OCI-LY7 (cell line): ENCODE results near the gene TEX22. TPM values are rescaled to one million over a fixed set of nuclear protein-coding genes. Genes with fewer than 3 reads are reported as not detected.
A peak's percentile ranks its signal among the peaks of the same experiment; 100 is the strongest.

Source experiments
- BruUV-seq: library from RNA; stranded (reverse); fragments of 400-500 nt; replicated peaks from 2 replicates; lab custom pipeline; 2021; lab: Mats Ljungman, UMichigan
- CTCF ChIA-PET: fragments of 300-600 bp; sonication (Branson Sonifier 250); formaldehyde crosslinking; loops from one replicate; lab custom pipeline; 2022; ENCODE audit warnings: antibody characterized with exemption; ENCODE audit not compliant: unreplicated experiment; lab: Charles Lee
- POLR2A ChIA-PET: fragments of 300-600 bp; sonication (Branson Sonifier 250); formaldehyde crosslinking; loops from one replicate; lab custom pipeline; 2022; ENCODE audit warnings: antibody characterized with exemption; lab: Charles Lee
- DNase-seq: peaks from one replicate; pipeline ENCODE4 v3.0.0-alpha.2; 2015; ENCODE audit warnings: low spot score
- H2AFZ ChIP-seq: fragments of 200-600 bp; sonication (generic), shearing (Covaris generic); 2 replicates; pipeline ENCODE4 v1.6.1; 2014; ENCODE audit warnings: mild to moderate bottlenecking, antibody characterized with exemption, low read length, moderate library complexity
- H3K27ac ChIP-seq: fragments of 200-600 bp; sonication (generic); 2 replicates; pipeline ENCODE4 v1.5.1; 2014; ENCODE audit warnings: mixed run types, low read depth, mild to moderate bottlenecking, moderate library complexity, low read length, inconsistent platforms; ENCODE audit not compliant: poor library complexity, severe bottlenecking
- H3K36me3 ChIP-seq: fragments of 200-600 bp; sonication (generic); 2 replicates; pipeline ENCODE4 v1.6.1; 2014; ENCODE audit warnings: mild to moderate bottlenecking, antibody characterized with exemption, low read length, moderate library complexity, mixed read lengths; ENCODE audit not compliant: insufficient read depth
- H3K4me1 ChIP-seq: fragments of 200-600 bp; sonication (generic); 2 replicates; pipeline ENCODE4 v1.5.1; 2014; ENCODE audit warnings: mild to moderate bottlenecking, low read length; ENCODE audit not compliant: insufficient read depth, poor library complexity, severe bottlenecking
- H3K4me2 ChIP-seq: fragments of 200-600 bp; sonication (generic); 2 replicates; pipeline ENCODE4 v1.6.1; 2014; ENCODE audit warnings: mild to moderate bottlenecking, low read length
- H3K4me3 ChIP-seq: fragments of 200-600 bp; sonication (generic); 2 replicates; pipeline ENCODE4 v1.5.1; 2014; ENCODE audit warnings: mild to moderate bottlenecking, low read depth, low read length; ENCODE audit not compliant: poor library complexity, severe bottlenecking
- H3K79me2 ChIP-seq: fragments of 200-600 bp; sonication (generic); 2 replicates; pipeline ENCODE4 v1.6.1; 2016; ENCODE audit warnings: low read depth, mild to moderate bottlenecking, low read length, moderate library complexity, mixed read lengths; ENCODE audit not compliant: insufficient read depth
- H3K9me2 ChIP-seq: fragments of 200-600 bp; sonication (generic); 2 replicates; pipeline ENCODE4 v1.6.1; 2016; ENCODE audit warnings: mild to moderate bottlenecking, low read length, mixed read lengths; ENCODE audit not compliant: insufficient read depth
- H3K9me3 ChIP-seq: fragments of 200-600 bp; sonication (generic); 2 replicates; pipeline ENCODE4 v1.6.1; 2014; ENCODE audit warnings: mild to moderate bottlenecking, mixed run types, low read length, mixed read lengths
- H4K20me1 ChIP-seq: fragments of 200-600 bp; sonication (generic); 2 replicates; pipeline ENCODE4 v1.6.1; 2014; ENCODE audit warnings: mild to moderate bottlenecking, antibody characterized with exemption, low read length, moderate library complexity, mixed read lengths; ENCODE audit not compliant: insufficient read depth
- CTCF ChIP-seq: fragments of 200-600 bp; sonication (generic); conservative IDR thresholded peaks from 2 replicates; pipeline ENCODE4 v1.5.1; 2014; ENCODE audit warnings: mild to moderate bottlenecking, antibody characterized with exemption, low read length, moderate library complexity, mixed read lengths
- EZH2phosphoT487 ChIP-seq: fragments of 200-600 bp; sonication (generic); IDR thresholded peaks from 2 replicates; pipeline ENCODE4 v1.6.1; 2018; ENCODE audit warnings: low read depth, borderline replicate concordance, mild to moderate bottlenecking, mixed run types, antibody characterized with exemption, low read length, moderate library complexity, mixed read lengths
- intact Hi-C: fragments of 100-400 bp; cut with micrococcal nuclease; formaldehyde crosslinking; loops from one replicate; pipeline ENCODE4 v1.10.0; 2022; ENCODE audit not compliant: unreplicated experiment
- total RNA-seq, 2 experiments: library from RNA; depleted of rRNA in 1 of 2; stranded (reverse); fragments of >200 nt in 1 of 2; shearing (Covaris generic) in 1 of 2; gene quantifications; 2 replicates each; pipeline ENCODE4 v1.2.3, GENCODE V29; 2014 to 2022

The TEX22 gene
- total RNA-seq, 2 experiments from 2014 or later = 1.3 to 9.2 TPM

GRCh38 chr14:105394714-105395537 is 3.4 kb upstream of the TEX22 start:
- Histone ChIP-seq H3K4me1 (peaks cover 21% of the 10 kb centered on the region), H3K27ac (no peak overlapping the region), H3K4me2 (no peak overlapping the region), H3K36me3 (peaks cover 4% of the 10 kb centered on the region), H2AFZ (no peak overlapping the region), H3K9me3 (no peaks in the 10 kb centered on the region), H4K20me1 (no peaks in the 10 kb centered on the region), H3K79me2 (peaks cover 13% of the 10 kb centered on the region), H3K4me3 (no peak overlapping the region), H3K9me2 (no peaks in the 10 kb centered on the region)
- ChIA-PET CTCF (no interaction called here), POLR2A (no interaction called here)
- intact Hi-C loops = no loop called here
- TF ChIP-seq EZH2phosphoT487 (no peak), CTCF (no peak)
- no peak for DNase-seq
- BruUV-seq = no TSS peak

- H3K4me1 ChIP-seq = peaks cover 23% of the 10 kb centered on the region
- no peak overlapping the region for H3K4me3 ChIP-seq
- H3K79me2 ChIP-seq = peaks cover 14% of the 10 kb centered on the region
- no TSS peak for BruUV-seq
- H3K9me3 ChIP-seq = no peaks in the 10 kb centered on the region
- no peak for TF ChIP-seq CTCF
- TF ChIP-seq EZH2phosphoT487 = no peak
- no peak overlapping the region for H3K27ac ChIP-seq
- CTCF ChIA-PET = no interaction called here
- H4K20me1 ChIP-seq = no peaks in the 10 kb centered on the region
- peaks cover 10% of the 10 kb centered on the region for H3K36me3 ChIP-seq
- H3K9me2 ChIP-seq = no peaks in the 10 kb centered on the region
- POLR2A ChIA-PET = no interaction called here
- H3K4me2 ChIP-seq = no peak overlapping the region
- no peak overlapping the region for H2AFZ ChIP-seq
- DNase-seq = no peak
- intact Hi-C loops = no loop called here
Observed at GRCh38 chr14:105395538-105395854, 2.8 kb upstream of the TEX22 start.

- H2AFZ ChIP-seq = peak overlapping the region; percentile 94
- CTCF ChIA-PET = no interaction called here
- H3K27ac ChIP-seq = peak overlapping the region; percentile 61
- no peaks in the 10 kb centered on the region for H3K9me3 ChIP-seq
- no peak for DNase-seq
- no peaks in the 10 kb centered on the region for H4K20me1 ChIP-seq
- intact Hi-C loops = no loop called here
- H3K4me2 ChIP-seq = peak overlapping the region; percentile 97
- BruUV-seq = no TSS peak
- peaks cover 23% of the 10 kb centered on the region for H3K4me1 ChIP-seq
- peaks cover 14% of the 10 kb centered on the region for H3K79me2 ChIP-seq
- peaks cover 21% of the 10 kb centered on the region for H3K36me3 ChIP-seq
- H3K9me2 ChIP-seq = no peaks in the 10 kb centered on the region
- no peak for TF ChIP-seq EZH2phosphoT487
- no peak for TF ChIP-seq CTCF
- H3K4me3 ChIP-seq = peak overlapping the region; percentile 86
- POLR2A ChIA-PET = no interaction called here
Observed at GRCh38 chr14:105397350-105397931, 897 bp upstream of the TEX22 start.
